ENCODE data around the gene SLC39A11. TPM values are rescaled to one million over a fixed set of nuclear protein-coding genes. Genes with fewer than 3 reads are reported as not detected.

The SLC39A11 gene
- total RNA-seq, 2 experiments from 2014 or later = 9.7 to 12.2 TPM

- H3K4me1 ChIP-seq (ENCODE audit: insufficient read depth, low read length) = no peaks in the 10 kb centered on the region
- H3K4me1 Mint-ChIP-seq (ENCODE audit: low read depth) = no peaks in the 10 kb centered on the region
- intact Hi-C loops (cut with DNase I, micrococcal nuclease) = no loop called here
- no peak overlapping the region for H3K27ac ChIP-seq (ENCODE audit: low read depth in 1 of 2, low read length in 2 of 2)
- H3K27me3 Mint-ChIP-seq = no peaks in the 10 kb centered on the region
- peaks cover 9% of the 10 kb centered on the region for H3K36me3 Mint-ChIP-seq (ENCODE audit: low read depth)
- H3K9me3 Mint-ChIP-seq = no peaks in the 10 kb centered on the region
- ATAC-seq (ENCODE audit: poor library complexity) (no peak), DNase-seq (no peak)
- no peak overlapping the region for H3K27ac Mint-ChIP-seq
- ChIA-PET CTCF (no interaction called here), POLR2A (no interaction called here)
- TF ChIP-seq, protein P1, sequence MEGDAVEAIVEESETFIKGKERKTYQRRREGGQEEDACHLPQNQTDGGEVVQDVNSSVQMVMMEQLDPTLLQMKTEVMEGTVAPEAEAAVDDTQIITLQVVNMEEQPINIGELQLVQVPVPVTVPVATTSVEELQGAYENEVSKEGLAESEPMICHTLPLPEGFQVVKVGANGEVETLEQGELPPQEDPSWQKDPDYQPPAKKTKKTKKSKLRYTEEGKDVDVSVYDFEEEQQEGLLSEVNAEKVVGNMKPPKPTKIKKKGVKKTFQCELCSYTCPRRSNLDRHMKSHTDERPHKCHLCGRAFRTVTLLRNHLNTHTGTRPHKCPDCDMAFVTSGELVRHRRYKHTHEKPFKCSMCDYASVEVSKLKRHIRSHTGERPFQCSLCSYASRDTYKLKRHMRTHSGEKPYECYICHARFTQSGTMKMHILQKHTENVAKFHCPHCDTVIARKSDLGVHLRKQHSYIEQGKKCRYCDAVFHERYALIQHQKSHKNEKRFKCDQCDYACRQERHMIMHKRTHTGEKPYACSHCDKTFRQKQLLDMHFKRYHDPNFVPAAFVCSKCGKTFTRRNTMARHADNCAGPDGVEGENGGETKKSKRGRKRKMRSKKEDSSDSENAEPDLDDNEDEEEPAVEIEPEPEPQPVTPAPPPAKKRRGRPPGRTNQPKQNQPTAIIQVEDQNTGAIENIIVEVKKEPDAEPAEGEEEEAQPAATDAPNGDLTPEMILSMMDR (IDR thresholded peaks at IDR 0.05) = no peak
- no peaks in the 10 kb centered on the region for H3K27me3 ChIP-seq (ENCODE audit: control insufficient read depth in 1 of 2, insufficient read depth in 2 of 2, low read length in 2 of 2)
- H3K4me3 Mint-ChIP-seq = no peak overlapping the region
- no peak overlapping the region for H3K4me3 ChIP-seq (ENCODE audit: low read length)
- H3K9me3 ChIP-seq (ENCODE audit: control insufficient read depth in 1 of 2, insufficient read depth in 1 of 2, low read length in 2 of 2) = no peaks in the 10 kb centered on the region
- H3K36me3 ChIP-seq (ENCODE audit: insufficient read depth, low read length) = no peaks in the 10 kb centered on the region
These were observed 325.6 kb downstream of the SLC39A11 start for GRCh38 chr17:72766761-72767356.

DNA sequence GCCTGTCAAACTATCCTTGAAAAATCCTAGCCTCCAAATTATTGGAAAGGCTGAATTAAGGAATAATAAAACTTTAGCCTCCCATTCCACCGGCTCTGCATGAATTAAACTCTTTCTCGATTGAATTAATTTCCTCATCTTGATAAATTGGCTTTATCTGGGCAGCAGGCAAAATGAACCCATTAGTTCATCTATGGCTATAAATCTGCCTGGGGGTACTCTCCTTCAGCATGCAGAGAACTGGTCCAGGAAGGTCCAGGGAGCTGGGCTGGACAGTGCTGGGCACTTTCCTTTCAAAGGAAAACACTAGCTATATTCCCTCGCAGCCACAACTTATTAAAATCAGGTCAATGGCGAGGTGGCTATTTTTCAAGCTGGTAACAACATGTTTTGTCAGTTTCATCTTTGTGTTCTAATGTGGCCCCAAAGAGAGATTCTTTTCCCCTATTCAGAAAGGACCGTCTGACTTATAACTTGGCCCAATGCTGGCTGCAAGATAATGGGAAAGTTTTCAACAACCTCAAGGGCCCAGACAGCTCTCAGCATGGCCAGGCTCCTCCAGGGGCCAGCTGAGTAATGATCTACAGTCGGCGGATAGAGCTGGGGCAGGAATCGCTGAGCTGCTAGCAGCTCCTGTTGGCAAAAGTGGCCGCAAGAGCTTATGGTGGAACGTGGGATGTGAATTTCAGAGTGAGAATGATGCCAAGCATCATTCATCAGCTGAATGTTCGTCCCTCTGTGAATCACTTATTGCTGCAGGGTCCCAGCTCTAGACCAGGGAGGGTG is 326.9 kb downstream of the SLC39A11 start:
- ChIA-PET POLR2A (no interaction called here), CTCF (no interaction called here)
- TF ChIP-seq, protein P1 (IDR thresholded peaks at IDR 0.05) = no peak
- H3K9me3 ChIP-seq (ENCODE audit: control insufficient read depth in 1 of 2, insufficient read depth in 1 of 2, low read length in 2 of 2) = no peaks in the 10 kb centered on the region
- Mint-ChIP-seq H3K9me3 (no peaks in the 10 kb centered on the region), H3K27me3 (no peaks in the 10 kb centered on the region), H3K27ac (no peak overlapping the region), H3K4me1 (ENCODE audit: low read depth) (no peaks in the 10 kb centered on the region), H3K36me3 (ENCODE audit: low read depth) (peaks cover 1% of the 10 kb centered on the region), H3K4me3 (no peak overlapping the region)
- H3K36me3 ChIP-seq (ENCODE audit: insufficient read depth, low read length) = no peaks in the 10 kb centered on the region
- H3K27ac ChIP-seq (ENCODE audit: low read depth in 1 of 2, low read length in 2 of 2) = no peak overlapping the region
- no peak for DNase-seq
- H3K27me3 ChIP-seq (ENCODE audit: control insufficient read depth in 1 of 2, insufficient read depth in 2 of 2, low read length in 2 of 2) = no peaks in the 10 kb centered on the region
- ATAC-seq (ENCODE audit: poor library complexity) = no peak
- no peaks in the 10 kb centered on the region for H3K4me1 ChIP-seq (ENCODE audit: insufficient read depth, low read length)
- H3K4me3 ChIP-seq (ENCODE audit: low read length) = no peak overlapping the region
- intact Hi-C loops (cut with DNase I, micrococcal nuclease) = no loop called here

DNA sequence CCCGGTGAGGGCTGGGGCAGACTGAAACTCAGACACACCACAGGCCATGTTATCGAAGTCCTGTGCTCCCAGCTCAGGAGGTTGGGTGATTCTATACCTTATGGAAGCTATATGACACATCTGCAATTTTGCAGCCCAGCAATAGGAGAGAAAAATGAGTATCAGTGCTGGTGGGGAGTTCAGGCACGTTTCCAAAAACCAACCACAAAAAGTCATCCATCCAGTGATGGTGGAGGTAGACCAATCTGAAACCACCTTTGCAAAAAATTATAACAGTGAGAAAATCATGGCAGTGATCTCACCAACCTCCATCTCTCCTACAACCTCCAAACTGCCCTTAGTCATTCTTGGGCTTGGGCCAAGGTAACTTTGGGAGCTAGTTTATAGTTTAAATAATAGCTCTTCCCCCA is 327.9 kb downstream of the SLC39A11 start:
- ATAC-seq (ENCODE audit: poor library complexity) (no peak), DNase-seq (no peak)
- Histone ChIP-seq H3K4me3 (ENCODE audit: low read length) (no peak overlapping the region), H3K36me3 (ENCODE audit: insufficient read depth, low read length) (no peaks in the 10 kb centered on the region), H3K4me1 (ENCODE audit: insufficient read depth, low read length) (no peaks in the 10 kb centered on the region), H3K27ac (ENCODE audit: low read depth in 1 of 2, low read length in 2 of 2) (no peak overlapping the region), H3K9me3 (ENCODE audit: control insufficient read depth in 1 of 2, insufficient read depth in 1 of 2, low read length in 2 of 2) (no peaks in the 10 kb centered on the region), H3K27me3 (ENCODE audit: control insufficient read depth in 1 of 2, insufficient read depth in 2 of 2, low read length in 2 of 2) (no peaks in the 10 kb centered on the region)
- Mint-ChIP-seq H3K4me3 (no peak overlapping the region), H3K9me3 (no peaks in the 10 kb centered on the region), H3K4me1 (ENCODE audit: low read depth) (no peaks in the 10 kb centered on the region), H3K27me3 (no peaks in the 10 kb centered on the region), H3K27ac (no peak overlapping the region), H3K36me3 (ENCODE audit: low read depth) (no peaks in the 10 kb centered on the region)
- ChIA-PET CTCF (no interaction called here), POLR2A (no interaction called here)
- intact Hi-C loops (cut with DNase I, micrococcal nuclease) = no loop called here
- TF ChIP-seq, protein P1 (IDR thresholded peaks at IDR 0.05) = no peak
